ENCODE data around the gene FGF5. TPM values are rescaled to one million over a fixed set of nuclear protein-coding genes. Genes with fewer than 3 reads are reported as not detected.

FGF5 gene
- total RNA-seq, 1 experiment from 2014 or later: not detected

DNA sequence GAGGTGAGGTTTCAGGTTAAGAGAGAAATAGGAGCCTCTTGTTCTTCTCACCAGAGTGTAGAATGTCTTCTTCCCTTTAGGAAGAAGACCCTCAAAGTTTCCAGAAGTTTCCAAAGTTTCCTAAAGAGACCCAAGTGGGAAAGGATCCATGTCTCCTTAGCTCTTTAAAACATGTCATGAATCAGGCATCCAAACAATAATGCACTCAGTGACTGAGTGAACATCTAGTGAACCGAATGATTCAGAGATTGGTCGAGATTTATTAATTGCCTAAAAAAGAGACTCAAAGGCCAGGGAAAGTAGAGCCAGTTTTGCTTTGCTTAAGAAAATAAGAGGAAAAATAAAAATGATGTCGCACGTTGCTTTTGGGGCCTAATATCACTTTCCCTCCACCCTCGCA is 29.4 kb downstream of the FGF5 start:
- Histone ChIP-seq H3K79me1 (ENCODE audit: insufficient read depth, low read depth, low read length, poor library complexity, severe bottlenecking) (no peaks in the 10 kb centered on the region), H2BK15ac (ENCODE audit: low read depth, low read length) (no peak overlapping the region), H3K79me2 (ENCODE audit: insufficient read depth, low read length) (no peaks in the 10 kb centered on the region), H3K4ac (ENCODE audit: low read depth, low read length) (no peak overlapping the region), H4K20me1 (ENCODE audit: control insufficient read depth, insufficient read depth, insufficient read length) (no peaks in the 10 kb centered on the region), H2BK20ac (ENCODE audit: low read depth, low read length, poor library complexity, severe bottlenecking) (no peak overlapping the region), H3K4me1 (ENCODE audit: insufficient read depth, low read length) (no peaks in the 10 kb centered on the region), H2BK120ac (ENCODE audit: low read depth, low read length, poor library complexity, severe bottlenecking) (no peak overlapping the region), H3K56ac (ENCODE audit: insufficient read length, low read depth, low read length) (no peak overlapping the region), H2BK12ac (ENCODE audit: insufficient read length, low read depth, low read length) (no peak overlapping the region), H4K91ac (ENCODE audit: insufficient read length, low read depth, low read length) (no peak overlapping the region), H4K5ac (ENCODE audit: insufficient read length, low read depth, low read length) (no peak overlapping the region), H3K23me2 (ENCODE audit: insufficient read length, low read depth, low read length, poor library complexity, severe bottlenecking) (no peaks in the 10 kb centered on the region), H3K27me3 (ENCODE audit: insufficient read depth, low read length) (no peaks in the 10 kb centered on the region), H3K9ac (ENCODE audit: extremely low read depth, insufficient read length, low read length) (no peak overlapping the region), H3K9me3 (ENCODE audit: control insufficient read depth, low read depth, low read length) (no peaks in the 10 kb centered on the region), H3K14ac (ENCODE audit: insufficient read depth, low read length) (no peak overlapping the region), H3K4me2 (ENCODE audit: insufficient read depth, insufficient read length, low read length) (no peak overlapping the region), H2AK5ac (ENCODE audit: insufficient read length, low read length) (no peak overlapping the region), H3K27ac (ENCODE audit: insufficient read length, low read depth, low read length) (no peak overlapping the region), H2AFZ (ENCODE audit: low read length) (no peak overlapping the region), H3K18ac (ENCODE audit: insufficient read length, low read depth, low read length) (no peak overlapping the region), H3K23ac (ENCODE audit: insufficient read length, low read depth, low read length) (no peak overlapping the region), H2BK5ac (ENCODE audit: insufficient read length, low read length) (no peak overlapping the region), H3T11ph (ENCODE audit: low read length) (no peak overlapping the region), H4K8ac (replicated peaks; ENCODE audit: insufficient read length, low read depth, low read length) (no peak overlapping the region)
- no peak for DNase-seq
- no CpG with 5 or more reads among the region's 5 CpGs for WGBS (ENCODE audit: extremely low coverage, insufficient read length, low lambda C conversion rate)
- Mint-ChIP-seq H3K36me3 (ENCODE audit: insufficient read depth in 1 of 3, low read depth in 3 of 3) (no peaks in the 10 kb centered on the region; a peak in 1 of 7 replicates), H3K27me3 (ENCODE audit: low read depth) (peaks cover 1% of the 10 kb centered on the region; the same call in 1 of the 2 replicates), H3K27ac (no peak overlapping the region), H3K9me3 (no peaks in the 10 kb centered on the region), H3K4me3 (no peak overlapping the region), H3K4me1 (peaks cover 0 to 2% of the 10 kb centered on the region in 2 experiments; a peak in 1 of 4 replicates)
- TF ChIP-seq, protein P1, sequence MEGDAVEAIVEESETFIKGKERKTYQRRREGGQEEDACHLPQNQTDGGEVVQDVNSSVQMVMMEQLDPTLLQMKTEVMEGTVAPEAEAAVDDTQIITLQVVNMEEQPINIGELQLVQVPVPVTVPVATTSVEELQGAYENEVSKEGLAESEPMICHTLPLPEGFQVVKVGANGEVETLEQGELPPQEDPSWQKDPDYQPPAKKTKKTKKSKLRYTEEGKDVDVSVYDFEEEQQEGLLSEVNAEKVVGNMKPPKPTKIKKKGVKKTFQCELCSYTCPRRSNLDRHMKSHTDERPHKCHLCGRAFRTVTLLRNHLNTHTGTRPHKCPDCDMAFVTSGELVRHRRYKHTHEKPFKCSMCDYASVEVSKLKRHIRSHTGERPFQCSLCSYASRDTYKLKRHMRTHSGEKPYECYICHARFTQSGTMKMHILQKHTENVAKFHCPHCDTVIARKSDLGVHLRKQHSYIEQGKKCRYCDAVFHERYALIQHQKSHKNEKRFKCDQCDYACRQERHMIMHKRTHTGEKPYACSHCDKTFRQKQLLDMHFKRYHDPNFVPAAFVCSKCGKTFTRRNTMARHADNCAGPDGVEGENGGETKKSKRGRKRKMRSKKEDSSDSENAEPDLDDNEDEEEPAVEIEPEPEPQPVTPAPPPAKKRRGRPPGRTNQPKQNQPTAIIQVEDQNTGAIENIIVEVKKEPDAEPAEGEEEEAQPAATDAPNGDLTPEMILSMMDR (conservative IDR thresholded peaks at IDR 0.05): no peak
